ENCODE data around the gene FOSL2. TPM values are rescaled to one million over a fixed set of nuclear protein-coding genes. Genes with fewer than 3 reads are reported as not detected.

The FOSL2 gene
- total RNA-seq, 1 donor: 44.4 TPM

- no peak overlapping the region for H3K4me3 ChIP-seq (ENCODE audit: low read depth, low read length)
- TF ChIP-seq, protein P1, sequence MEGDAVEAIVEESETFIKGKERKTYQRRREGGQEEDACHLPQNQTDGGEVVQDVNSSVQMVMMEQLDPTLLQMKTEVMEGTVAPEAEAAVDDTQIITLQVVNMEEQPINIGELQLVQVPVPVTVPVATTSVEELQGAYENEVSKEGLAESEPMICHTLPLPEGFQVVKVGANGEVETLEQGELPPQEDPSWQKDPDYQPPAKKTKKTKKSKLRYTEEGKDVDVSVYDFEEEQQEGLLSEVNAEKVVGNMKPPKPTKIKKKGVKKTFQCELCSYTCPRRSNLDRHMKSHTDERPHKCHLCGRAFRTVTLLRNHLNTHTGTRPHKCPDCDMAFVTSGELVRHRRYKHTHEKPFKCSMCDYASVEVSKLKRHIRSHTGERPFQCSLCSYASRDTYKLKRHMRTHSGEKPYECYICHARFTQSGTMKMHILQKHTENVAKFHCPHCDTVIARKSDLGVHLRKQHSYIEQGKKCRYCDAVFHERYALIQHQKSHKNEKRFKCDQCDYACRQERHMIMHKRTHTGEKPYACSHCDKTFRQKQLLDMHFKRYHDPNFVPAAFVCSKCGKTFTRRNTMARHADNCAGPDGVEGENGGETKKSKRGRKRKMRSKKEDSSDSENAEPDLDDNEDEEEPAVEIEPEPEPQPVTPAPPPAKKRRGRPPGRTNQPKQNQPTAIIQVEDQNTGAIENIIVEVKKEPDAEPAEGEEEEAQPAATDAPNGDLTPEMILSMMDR (IDR thresholded peaks at IDR 0.05; ENCODE audit: insufficient read depth, low read length): no peak
- no peak for DNase-seq (ENCODE audit: low read depth)
Measured at GRCh38 chr2:28380219-28380618, 12.4 kb upstream of the FOSL2 start.

DNA sequence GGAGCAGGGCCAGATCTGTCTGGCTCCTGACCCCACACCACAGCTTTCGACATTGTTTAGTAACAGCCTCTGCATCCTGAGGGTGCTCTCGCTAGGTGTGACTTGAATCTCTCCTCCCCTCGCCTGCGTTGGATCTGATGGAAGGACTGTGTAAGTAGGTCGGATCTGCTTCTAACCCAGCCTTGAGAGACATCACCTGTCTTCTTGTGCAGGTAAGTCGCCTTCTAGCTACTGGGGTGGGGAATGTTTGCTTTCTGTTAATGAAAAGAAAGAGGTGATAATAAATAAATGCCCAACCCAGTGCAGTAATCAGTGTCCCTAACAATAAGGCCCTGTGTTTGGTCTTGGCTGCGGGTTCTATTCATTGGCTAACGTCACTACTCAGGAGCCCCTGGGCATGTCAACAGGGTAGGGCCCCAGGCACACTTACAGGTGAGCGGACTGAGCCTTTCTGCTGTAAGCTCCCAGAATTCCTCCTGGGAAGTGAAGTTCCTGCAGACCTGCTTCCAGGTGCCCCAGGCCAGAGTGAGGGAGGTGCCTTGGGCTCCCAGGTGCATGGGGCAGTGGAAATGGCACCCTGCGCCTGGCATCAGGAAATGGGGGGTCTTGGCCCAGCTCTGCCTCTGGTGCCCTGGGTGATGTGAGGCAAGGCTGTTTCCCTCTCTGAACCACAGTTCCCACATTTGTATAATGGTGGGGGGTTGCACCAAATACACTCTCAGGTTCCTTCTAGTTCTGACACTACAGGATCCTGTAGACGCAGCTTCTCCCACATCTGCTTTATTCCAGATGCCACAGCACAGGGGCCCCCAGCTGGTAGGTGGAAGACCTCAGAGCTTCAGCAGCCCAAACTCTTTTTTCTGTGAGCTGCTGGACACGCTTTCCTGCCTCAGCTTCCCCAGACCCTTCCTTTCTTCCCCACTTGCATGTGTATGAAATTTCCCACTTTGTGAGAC lies 11.2 kb upstream of the FOSL2 start:
- TF ChIP-seq, protein P1 (IDR thresholded peaks at IDR 0.05; ENCODE audit: insufficient read depth, low read length): no peak
- H3K4me3 ChIP-seq (ENCODE audit: low read depth, low read length): no peak overlapping the region

GRCh38 chr2:28382755-28383154 lies 9.9 kb upstream of the FOSL2 start:
- no peak for DNase-seq (ENCODE audit: low read depth)
- TF ChIP-seq, protein P1 (IDR thresholded peaks at IDR 0.05; ENCODE audit: insufficient read depth, low read length): no peak
- H3K4me3 ChIP-seq (ENCODE audit: low read depth, low read length): no peak overlapping the region

More for the DNA sequence above, 11.2 kb upstream of the FOSL2 start:
- DNase-seq (ENCODE audit: low read depth): no peak

- TF ChIP-seq, protein P1 (IDR thresholded peaks at IDR 0.05; ENCODE audit: insufficient read depth, low read length): no peak
- peak; percentile 72 for DNase-seq (ENCODE audit: low read depth)
- H3K4me3 ChIP-seq (ENCODE audit: low read depth, low read length): no peak overlapping the region
Measured at GRCh38 chr2:28387082-28387960, 5.3 kb upstream of the FOSL2 start.

DNA sequence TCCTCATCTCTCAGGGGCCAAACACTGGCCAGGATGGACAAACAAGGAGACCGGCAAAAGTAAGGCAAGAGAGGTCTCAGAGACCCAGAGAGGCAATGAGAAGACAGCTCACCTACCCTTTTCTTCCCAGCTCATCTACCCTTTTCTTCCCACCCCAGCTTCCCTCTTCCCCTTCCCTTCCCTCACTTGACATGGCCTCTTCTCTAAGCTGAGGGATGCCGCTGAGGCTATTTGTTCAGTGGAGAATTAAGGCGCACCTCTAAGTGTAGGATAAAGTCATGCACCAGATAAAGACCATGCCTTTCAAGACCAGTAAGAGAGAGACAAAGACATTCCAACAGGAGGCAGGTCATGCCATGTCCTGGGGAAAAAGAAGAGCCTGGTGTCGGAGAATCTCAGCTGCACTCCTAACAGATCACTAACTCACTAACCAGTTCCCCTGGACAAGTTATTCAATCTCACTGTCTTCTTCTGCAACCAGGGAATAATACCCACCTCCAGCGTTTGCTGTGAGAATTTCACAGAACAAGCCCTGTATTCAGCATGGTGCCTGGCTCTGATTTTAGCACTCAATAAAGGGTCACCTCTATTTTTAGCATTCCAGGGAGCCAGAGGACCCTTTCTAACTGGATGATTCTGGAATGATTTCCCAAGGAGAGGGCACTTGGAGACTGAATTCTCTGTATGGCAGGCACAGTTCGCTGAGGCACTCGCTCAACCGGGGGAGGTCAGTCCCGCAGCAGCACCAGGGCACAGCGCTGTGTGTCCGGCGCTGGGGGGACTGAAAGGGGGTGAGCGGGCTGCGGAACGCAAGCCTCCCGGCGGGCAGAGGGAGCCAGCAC lies 3.0 kb upstream of the FOSL2 start:
- TF ChIP-seq, protein P1 (IDR thresholded peaks at IDR 0.05; ENCODE audit: insufficient read depth, low read length): peak; percentile 20
- DNase-seq (ENCODE audit: low read depth): no peak
- peak overlapping the region; percentile 69 for H3K4me3 ChIP-seq (ENCODE audit: low read depth, low read length)

- H3K4me3 ChIP-seq (ENCODE audit: low read depth, low read length): peak overlapping the region; percentile 69
- peak; percentile 97 for DNase-seq (ENCODE audit: low read depth)
- TF ChIP-seq, protein P1 (IDR thresholded peaks at IDR 0.05; ENCODE audit: insufficient read depth, low read length): peak; percentile 32
Measured at GRCh38 chr2:28390241-28390745, 2.4 kb upstream of the FOSL2 start.
